ENCODE results near the gene SH3BP2.

- TF ChIP-seq CTCF (IDR thresholded peaks at IDR 0.05) (no peak), POLR2A (IDR thresholded peaks at IDR 0.05) (no peak)
These were observed 39.6 kb downstream of the SH3BP2 start for GRCh38 chr4:2832309-2832980.
